DND-41 (cell line): ENCODE results near the gene MERTK.

Experiments
- ATAC-seq: fragments of 200-7000 bp; cut with Tn5 transposase; 3 replicates; pipeline ENCODE4 v1.9.1; 2021; ENCODE audit warnings: low read depth; ENCODE audit not compliant: insufficient read depth
- DNase-seq: peaks from one replicate; pipeline ENCODE4 v3.0.0-alpha.2; 2020
- H2AFZ ChIP-seq: 2 replicates; pipeline ENCODE4 v1.6.0; 2012; ENCODE audit warnings: low read depth, low read length
- H3K27ac ChIP-seq: 2 replicates; pipeline ENCODE4 v1.5.1; 2012; ENCODE audit warnings: low read length, inconsistent platforms
- H3K27me3 ChIP-seq: fragments of 200-600 bp; sonication (generic); 2 replicates; pipeline ENCODE4 v1.6.0; 2012; ENCODE audit warnings: low read length, mild to moderate bottlenecking, inconsistent platforms; ENCODE audit not compliant: insufficient read depth, poor library complexity
- H3K36me3 ChIP-seq: 2 replicates; pipeline ENCODE4 v1.5.1; 2012; ENCODE audit warnings: low read length, inconsistent platforms; ENCODE audit not compliant: insufficient read depth
- H3K4me1 ChIP-seq: 2 replicates; pipeline ENCODE4 v1.5.1; 2012; ENCODE audit warnings: mild to moderate bottlenecking, low read length; ENCODE audit not compliant: insufficient read depth
- H3K4me2 ChIP-seq: 2 replicates; pipeline ENCODE4 v1.6.0; 2012; ENCODE audit warnings: mild to moderate bottlenecking, moderate library complexity, low read length, inconsistent platforms; ENCODE audit not compliant: insufficient read depth
- H3K4me3 ChIP-seq, 2 experiments: fragments of 200-600 bp in 1 of 2; shearing (Covaris generic) in 1 of 2; 2 replicates each; pipeline ENCODE4 v1.5.1; 2012 to 2016; ENCODE audit warnings: inconsistent platforms in 2 of 2, low read length in 2 of 2, mild to moderate bottlenecking in 2 of 2, low read depth in 1 of 2, moderate library complexity in 1 of 2
- H3K79me2 ChIP-seq: 2 replicates; pipeline ENCODE4 v1.6.0; 2012; ENCODE audit warnings: low read length, inconsistent platforms; ENCODE audit not compliant: insufficient read depth
- H3K9ac ChIP-seq: 2 replicates; pipeline ENCODE4 v1.6.0; 2012; ENCODE audit warnings: low read depth, mild to moderate bottlenecking, inconsistent platforms, low read length, moderate library complexity
- H3K9me3 ChIP-seq: 2 replicates; pipeline ENCODE4 v1.5.1; 2012; ENCODE audit warnings: low read length, moderate library complexity, mild to moderate bottlenecking, inconsistent platforms; ENCODE audit not compliant: insufficient read depth, severe bottlenecking
- H4K20me1 ChIP-seq: 2 replicates; pipeline ENCODE4 v1.6.0; 2012; ENCODE audit warnings: low read length; ENCODE audit not compliant: insufficient read depth
- CTCF ChIP-seq: IDR thresholded peaks from 2 replicates; pipeline ENCODE4 v1.5.1; 2012; ENCODE audit warnings: borderline replicate concordance, low read length, moderate library complexity, mild to moderate bottlenecking; ENCODE audit not compliant: poor library complexity, severe bottlenecking; ENCODE audit errors: extremely low read depth
- EZH2 ChIP-seq: IDR thresholded peaks from 3 replicates; pipeline ENCODE4 v1.6.1; 2012; ENCODE audit warnings: borderline replicate concordance, low read depth, mild to moderate bottlenecking, moderate library complexity, low read length, inconsistent platforms; ENCODE audit not compliant: severe bottlenecking

MERTK gene

GRCh38 chr2:111972955-111973565 is 74.7 kb downstream of the MERTK start:
- no peak overlapping the region for H2AFZ ChIP-seq
- no peak for ATAC-seq
- H3K4me3 ChIP-seq, result no peak overlapping the region
- no peak for DNase-seq
- TF ChIP-seq CTCF (no peak), EZH2 (no peak)
- H3K4me1 ChIP-seq, result no peaks in the 10 kb centered on the region
- no peaks in the 10 kb centered on the region for H3K79me2 ChIP-seq
- H3K36me3 ChIP-seq, result no peaks in the 10 kb centered on the region
- H3K4me2 ChIP-seq, result no peak overlapping the region
- no peak overlapping the region for H3K9ac ChIP-seq
- no peaks in the 10 kb centered on the region for H3K9me3 ChIP-seq
- H4K20me1 ChIP-seq, result no peaks in the 10 kb centered on the region
- no peak overlapping the region for H3K27ac ChIP-seq
- no peaks in the 10 kb centered on the region for H3K27me3 ChIP-seq

- DNase-seq (no peak), ATAC-seq (no peak)
- Histone ChIP-seq H3K4me3 (no peak overlapping the region), H2AFZ (no peak overlapping the region), H3K79me2 (no peaks in the 10 kb centered on the region), H3K4me1 (no peaks in the 10 kb centered on the region), H3K27ac (no peak overlapping the region), H3K9ac (no peak overlapping the region), H4K20me1 (no peaks in the 10 kb centered on the region), H3K27me3 (no peaks in the 10 kb centered on the region), H3K36me3 (no peaks in the 10 kb centered on the region), H3K9me3 (no peaks in the 10 kb centered on the region), H3K4me2 (no peak overlapping the region)
- TF ChIP-seq EZH2 (no peak), CTCF (no peak)
These were observed 75.3 kb downstream of the MERTK start for GRCh38 chr2:111973701-111974100.

- no peaks in the 10 kb centered on the region for H3K36me3 ChIP-seq
- H3K27me3 ChIP-seq, result no peaks in the 10 kb centered on the region
- no peak for ATAC-seq
- H3K9ac ChIP-seq, result no peak overlapping the region
- DNase-seq, result no peak
- H3K9me3 ChIP-seq, result no peaks in the 10 kb centered on the region
- no peak overlapping the region for H3K4me2 ChIP-seq
- H2AFZ ChIP-seq, result no peak overlapping the region
- no peaks in the 10 kb centered on the region for H3K79me2 ChIP-seq
- no peaks in the 10 kb centered on the region for H4K20me1 ChIP-seq
- TF ChIP-seq CTCF, result no peak
- TF ChIP-seq EZH2, result no peak
- no peaks in the 10 kb centered on the region for H3K4me1 ChIP-seq
- no peak overlapping the region for H3K4me3 ChIP-seq
- H3K27ac ChIP-seq, result no peak overlapping the region
These were observed 76.7 kb downstream of the MERTK start for GRCh38 chr2:111975053-111975552.
